Activated CD4-positive, CD25-positive, alpha-beta regulatory T cell (primary cell): ENCODE results near the gene AUTS2.

Experiments used
- DNase-seq, 4 experiments: peaks; one replicate each; lab custom pipeline; 2025; lab: John Stamatoyannopoulos, UW

The AUTS2 gene

DNA sequence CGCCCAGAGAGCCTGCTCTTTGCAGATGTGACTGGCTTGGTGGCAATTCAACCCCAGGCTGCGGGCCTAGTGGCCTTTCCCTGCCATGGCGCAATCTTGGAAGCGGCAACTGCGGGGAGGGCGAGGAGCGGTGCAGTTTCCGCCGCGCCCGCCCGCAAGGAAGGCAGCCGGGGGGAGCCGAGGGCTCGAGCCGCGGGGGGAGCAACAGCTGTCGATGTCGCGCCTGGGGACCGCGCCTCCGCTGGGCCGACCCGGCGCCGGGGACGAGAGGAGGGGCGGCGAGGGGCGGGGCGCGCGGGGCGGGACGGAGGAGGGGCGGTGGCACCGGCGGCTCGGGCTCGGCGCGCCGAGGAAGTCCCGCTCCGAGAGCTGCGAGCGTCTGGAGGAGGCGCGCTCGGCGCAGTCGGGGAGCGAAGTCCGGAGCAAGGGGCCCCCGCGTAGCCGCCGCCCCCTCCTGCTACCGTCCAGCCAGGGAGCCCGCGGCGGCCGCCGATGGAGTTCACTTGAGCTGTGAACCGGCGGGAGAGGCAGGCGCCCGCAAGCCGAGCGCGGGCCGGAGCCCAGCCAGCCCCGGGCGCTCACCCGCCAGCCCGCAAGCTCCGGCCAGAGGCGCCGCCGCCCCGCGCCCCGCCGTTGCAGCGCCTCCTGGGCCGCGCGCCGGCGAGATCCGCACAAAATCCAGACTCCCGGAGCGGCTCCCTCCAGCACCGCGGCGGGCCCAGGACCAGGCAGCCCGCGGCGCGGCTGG is 1095.6 kb downstream of the AUTS2 start:
- DNase-seq: no peak

DNA sequence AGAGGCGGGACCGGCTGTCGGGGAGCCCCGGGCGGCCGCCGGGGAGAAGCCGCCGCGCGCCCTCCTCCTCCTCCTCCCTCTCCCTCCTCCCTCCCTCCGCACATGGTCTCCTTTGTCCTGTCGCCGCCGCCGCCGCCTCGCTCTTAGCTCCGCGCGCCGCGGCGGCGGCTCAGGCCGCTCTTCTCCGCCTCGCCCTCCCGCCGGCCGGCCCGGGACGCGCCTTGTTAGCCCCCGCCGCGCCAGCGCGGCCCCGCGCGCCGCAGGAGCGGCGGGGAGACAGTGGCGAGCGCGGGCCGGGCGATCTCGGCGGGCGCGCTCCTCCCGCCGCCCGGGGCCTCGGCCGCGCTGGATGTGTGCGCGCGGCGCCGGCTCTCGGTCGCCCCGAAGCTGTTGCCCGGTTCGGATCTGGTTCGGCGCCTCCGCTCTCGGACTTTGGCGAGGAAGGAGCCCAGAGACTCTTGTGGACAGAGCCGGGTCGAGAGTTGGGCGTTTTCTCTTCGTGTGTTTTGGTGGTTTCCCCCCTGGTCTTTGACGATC is 1096.2 kb downstream of the AUTS2 start:
- no peak for DNase-seq

DNA sequence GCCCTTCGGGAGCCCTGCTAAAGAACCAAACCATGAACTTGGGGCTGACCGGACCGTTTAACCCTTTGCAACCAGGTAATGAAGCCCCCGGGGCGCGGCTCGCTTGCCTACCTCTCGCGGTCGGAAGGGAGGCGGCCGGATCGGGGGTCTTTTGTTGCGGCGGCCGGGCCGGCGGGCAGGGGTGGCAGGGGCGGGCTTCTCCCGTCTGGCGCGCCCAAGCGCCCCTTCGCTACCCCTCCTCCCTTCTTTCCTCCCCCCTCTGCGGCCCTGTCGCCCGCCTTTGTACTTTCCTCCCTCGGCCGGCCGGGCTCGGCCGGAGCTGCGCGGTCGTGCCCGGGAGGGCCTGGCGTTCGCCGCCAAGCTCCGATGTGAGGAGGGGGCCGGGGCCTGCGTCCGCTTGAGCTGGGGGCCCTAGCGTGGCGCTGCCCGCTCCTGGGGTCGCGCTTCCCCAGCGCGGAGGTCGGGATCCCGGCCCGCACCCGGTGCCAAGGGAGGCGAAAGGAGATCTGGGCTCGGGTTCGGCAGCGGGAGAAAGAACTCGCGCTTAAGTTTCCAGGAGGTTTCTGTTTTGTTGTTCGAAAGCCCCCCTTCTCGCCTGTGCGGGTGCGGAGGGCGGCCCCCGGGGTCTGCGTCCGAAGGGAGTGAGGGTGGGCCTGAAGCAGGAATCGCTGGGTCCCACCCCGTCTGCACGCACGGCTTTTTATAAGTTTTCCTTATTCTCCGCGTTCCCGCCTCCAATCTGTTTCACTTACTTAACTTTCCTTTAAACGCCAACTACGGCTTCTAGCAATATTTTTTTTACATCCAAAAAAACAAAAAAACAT is 1096.9 kb downstream of the AUTS2 start:
- DNase-seq: no peak

DNA sequence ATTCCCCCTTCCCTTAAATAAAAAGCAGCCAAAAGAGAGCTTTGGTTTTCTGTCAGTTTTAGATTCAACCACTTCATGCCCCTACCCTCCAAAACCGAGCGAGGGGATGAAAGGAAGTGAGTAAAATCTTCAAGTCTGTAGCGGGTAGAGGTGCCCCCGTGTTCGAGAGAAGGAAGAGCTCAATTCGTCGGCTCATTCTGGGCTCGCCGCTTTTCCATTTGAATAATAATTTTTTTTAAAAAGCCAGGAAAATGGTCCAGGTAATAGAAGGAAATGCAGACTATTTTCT is 1097.5 kb downstream of the AUTS2 start:
- no peak for DNase-seq

DNA sequence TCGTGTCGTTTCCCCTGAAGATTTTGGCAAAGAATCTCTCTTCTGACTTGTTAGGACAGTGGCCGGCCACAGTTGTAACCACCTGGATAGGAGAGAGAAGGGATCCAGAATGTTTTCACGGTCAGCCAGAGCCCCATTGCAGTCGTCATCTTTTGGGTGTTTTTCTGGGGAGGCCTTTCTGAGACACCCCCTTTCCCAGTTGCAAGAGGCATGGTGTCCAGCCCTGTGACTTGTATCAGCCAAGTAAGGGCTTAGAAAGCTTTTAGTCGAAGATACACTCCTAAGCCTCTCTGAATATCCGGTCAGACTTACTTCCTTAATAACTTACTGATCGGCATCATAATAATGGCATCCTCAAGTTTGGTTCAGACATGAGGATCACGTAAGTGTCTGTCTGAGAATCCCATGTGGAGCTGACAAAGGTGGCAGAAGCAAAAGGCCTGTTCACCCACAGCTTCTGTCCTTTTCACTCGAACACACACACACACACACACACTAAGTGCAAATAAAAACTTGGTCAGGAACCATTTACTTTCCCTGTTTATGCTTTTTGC is 1098.0 kb downstream of the AUTS2 start:
- DNase-seq: no peak

DNA sequence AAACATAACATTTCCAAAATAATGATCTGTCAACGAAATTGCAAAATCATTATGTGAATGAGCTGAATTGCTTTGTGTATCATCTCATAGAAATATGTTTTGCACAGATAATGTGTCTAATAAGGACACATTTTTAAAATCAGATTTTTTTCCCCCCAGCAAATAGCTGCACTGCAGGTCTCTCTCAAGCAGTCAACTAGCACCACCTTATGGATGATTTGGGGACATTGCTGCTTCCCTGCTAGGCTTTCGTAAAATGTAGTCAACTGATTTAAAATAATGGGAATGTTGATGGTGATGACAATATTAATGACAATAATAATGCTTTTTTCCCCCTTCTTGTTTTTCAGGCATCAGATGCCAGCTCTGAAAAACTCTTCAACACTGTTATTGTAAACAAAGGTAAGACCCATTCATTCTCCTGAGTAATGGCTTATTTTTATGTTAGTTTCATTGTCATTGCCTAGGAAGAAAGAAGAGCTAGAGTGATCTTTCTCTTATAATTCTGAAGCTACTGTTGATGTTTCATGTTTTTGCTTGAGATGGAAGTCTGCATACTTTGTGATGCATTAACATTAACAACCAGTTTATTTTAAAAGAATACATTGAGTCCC is 1100.1 kb downstream of the AUTS2 start:
- no peak for DNase-seq

DNA sequence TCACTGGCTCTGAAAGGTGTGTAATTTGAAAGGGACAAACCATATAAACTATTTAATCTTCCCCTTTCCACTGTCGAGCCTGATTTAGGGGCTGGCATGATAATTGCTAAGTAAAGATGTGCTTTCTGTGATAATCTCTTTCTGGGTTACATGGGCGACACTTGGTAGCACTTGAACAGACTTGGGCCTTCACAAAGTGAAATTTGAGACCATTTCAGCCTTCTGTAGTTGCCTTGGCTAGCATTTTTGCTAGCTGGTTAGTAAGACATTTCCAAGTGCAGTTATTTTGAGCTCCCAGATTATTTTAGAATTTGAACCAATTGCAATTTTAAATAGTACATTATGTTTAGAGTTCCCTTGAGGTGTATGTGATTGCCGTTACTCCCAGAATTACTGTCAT is 1101.0 kb downstream of the AUTS2 start:
- no peak for DNase-seq

DNA sequence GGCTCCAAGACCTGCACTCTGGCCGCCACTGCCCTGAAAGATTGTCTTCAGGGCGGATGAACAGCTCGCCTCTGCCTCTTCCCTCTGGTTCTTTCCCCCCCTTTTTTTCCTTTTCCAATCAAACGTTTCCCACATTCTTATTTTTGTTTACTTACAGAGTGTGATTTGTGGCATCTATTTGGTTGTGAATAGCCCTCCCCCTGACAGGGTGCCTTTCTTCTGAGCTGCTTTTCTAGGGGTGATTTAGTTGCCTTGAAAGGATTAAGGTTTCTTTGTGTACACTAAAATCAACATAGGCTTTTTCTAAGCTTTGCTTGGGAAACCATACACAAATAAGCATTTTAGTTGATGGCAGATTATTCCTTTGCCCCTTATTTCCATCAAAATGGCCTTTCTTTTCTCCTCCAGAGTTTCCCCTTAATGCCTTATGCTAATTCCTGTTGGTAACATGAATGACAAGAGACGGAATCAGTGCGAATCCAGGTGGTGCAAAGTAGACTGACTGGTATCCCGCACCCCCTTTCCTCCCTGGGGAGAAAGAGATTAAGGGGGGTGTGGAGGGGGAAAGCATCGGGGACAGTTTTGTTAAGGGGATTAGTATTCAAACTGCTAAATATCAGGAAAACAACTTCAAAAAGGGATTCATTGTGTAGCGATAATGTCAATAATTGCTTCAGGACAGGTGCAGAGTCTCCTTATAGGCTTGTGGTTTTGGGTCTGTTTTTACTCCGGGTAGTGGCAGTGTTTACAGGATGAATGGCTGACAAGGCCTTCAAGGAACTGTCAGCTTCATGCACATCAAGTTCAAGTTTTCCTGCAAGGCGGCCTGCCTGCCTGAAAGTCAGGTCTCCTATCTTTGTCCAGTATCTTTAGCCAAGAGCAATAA is 1102.0 kb downstream of the AUTS2 start:
- no peak for DNase-seq

DNA sequence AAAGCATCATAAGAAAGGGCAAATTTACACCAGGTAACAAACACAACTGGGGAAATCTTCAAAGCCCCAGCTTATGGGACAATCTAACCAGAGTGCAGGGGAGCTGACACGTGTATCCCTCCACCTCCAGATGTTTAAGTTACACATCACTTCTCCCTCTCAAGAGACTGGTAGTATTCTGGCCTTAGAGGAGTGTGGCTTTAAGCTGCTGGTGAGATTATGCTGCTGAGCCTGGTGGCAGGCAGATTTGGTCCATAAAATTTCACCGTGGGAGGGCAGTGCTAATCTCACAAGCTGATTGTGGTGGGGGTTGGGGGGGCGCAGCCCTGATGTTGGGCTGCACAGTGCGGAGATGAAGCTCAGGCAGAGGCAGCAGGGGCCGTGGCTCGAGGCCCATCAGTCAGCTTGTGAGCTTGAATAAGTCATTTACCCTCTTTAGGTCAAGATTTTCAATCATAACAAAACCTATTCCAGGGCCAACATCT is 1102.7 kb downstream of the AUTS2 start:
- DNase-seq: no peak

DNA sequence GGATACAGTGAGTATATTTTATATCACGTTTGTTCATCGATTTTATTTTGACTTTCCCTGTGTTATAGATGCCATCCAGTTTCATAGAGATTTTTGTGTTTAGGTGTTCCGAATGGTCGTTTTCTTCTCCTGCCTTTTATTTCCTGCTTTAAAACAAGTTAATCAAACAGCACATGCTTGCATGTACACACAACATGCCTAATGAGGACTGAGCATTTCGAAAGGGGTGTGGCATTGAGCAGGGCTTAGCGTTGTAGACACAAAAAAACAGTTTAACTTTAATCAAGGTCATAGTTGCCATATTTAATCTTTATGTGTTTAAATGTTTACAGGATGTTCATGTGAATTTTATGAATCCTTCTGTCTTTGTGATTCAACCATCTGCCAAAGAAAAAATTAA is 1103.2 kb downstream of the AUTS2 start:
- no peak for DNase-seq

DNA sequence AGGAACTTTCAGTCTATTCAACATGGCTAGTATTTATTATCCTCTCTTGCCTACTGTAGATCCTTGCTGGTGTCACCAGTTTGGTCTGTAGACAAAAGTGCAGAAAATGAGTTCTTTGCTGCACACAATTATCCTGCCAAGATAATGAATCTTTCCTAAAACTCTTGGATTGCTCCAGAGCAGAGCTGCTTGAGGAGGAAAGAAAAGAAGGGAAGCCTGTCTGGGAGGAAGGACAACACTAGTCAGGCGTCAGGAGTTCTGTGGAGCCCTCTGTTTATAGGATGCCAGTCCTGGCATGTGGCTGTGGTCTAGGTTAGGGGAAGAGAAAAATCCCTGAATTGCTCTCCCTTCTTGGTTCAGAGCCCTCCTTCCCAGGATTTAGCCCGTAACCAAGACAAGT is 1103.7 kb downstream of the AUTS2 start:
- no peak for DNase-seq

DNA sequence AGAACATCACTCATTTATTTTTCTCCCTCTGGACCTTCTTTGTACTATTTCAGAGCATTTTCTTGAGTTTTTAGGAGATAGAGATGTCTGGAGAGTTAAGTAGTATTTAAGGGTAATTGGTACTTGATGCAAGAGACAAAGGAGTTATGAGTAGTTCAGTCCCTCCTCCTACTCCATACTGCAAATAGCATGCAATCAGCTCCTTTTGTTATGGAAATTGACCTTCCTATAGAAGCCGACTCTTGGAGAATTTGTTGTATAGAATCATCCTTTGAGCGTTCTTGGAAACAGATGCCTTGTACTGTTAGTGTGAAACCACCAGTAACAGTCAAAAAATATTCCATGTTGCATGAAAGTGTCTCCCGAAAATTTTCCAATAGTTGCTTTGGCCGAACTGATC is 1105.5 kb downstream of the AUTS2 start:
- no peak for DNase-seq

DNA sequence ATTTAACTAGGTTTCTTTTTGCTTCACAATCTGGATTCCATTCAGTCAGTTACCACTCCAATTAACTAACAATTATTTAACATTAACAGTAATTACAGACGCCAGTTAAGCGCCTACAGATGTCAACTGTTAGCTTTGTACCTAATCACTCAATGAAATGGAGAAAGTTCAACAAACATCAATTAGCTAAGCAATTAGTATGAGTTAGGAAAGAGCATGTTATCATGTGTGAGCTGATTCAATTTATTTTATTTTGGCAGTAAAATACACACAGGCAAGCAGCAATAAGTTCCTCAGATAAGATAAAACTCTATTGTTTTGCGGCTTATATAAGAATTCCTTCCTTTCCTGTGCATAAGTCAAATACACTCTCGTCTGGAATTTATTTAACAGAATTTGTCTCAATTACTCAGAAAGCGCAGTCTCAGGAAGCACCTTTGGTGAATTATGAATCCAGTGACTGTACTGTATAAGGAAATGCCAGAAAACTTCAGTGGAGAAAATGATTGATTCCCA is 1106.6 kb downstream of the AUTS2 start:
- DNase-seq: no peak

DNA sequence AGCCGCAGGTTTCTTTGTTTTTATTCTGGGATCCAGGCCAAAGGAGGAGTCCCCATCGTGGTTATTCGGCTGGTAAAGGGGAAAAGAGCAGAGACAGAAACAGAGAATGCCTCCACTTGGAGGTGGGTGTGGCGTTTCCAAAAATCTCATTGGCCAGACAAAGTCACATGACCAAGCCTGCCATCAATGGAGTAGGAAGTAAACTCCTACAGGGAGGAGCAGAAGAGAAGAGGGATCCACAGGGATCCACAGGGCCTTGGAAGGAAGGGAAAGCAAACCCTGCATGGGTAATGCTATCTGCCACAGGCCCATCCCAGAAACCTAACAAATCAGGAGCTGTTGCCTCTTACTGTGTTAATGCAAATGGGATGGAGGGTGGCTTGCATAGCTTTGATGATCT is 1107.9 kb downstream of the AUTS2 start:
- DNase-seq: no peak

DNA sequence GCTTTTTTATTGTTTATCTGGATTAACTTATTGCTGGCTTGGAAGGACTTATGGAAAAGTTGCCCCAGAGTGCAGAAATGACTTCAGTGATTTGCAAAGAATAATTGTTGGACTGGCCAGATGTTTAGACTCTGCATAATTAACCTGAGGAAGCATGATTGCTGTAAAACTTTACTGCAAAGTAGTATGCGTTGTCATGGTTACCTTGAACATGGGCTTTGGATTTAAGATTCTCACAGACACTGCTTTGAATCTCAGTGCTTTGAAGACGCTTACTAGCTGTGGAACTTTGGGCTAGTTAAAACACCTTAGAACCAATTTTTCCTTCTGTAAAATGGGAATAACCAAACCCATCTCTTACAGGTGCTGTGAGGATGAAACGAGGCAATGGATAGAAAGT is 1108.4 kb downstream of the AUTS2 start:
- DNase-seq: no peak

DNA sequence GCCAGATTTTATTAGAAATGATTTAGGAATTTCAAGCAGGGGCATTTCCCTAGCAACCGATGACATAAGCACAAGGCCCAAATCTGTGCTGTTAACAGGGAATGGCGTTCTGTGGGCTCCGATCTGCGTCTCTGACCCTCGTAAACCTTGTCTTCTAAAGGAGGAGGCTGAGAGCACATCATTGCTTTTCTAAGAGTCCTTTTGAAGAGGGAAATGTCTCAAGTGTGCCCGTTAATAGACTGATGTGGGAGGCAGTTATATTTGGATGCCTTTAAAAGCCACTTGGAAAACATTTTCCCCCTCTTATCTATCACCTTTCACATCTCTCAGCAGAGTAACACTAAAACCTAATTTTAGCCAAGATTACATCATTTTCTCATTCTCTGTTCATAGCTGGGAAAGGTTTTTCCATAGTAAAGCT is 1109.6 kb downstream of the AUTS2 start:
- no peak for DNase-seq

DNA sequence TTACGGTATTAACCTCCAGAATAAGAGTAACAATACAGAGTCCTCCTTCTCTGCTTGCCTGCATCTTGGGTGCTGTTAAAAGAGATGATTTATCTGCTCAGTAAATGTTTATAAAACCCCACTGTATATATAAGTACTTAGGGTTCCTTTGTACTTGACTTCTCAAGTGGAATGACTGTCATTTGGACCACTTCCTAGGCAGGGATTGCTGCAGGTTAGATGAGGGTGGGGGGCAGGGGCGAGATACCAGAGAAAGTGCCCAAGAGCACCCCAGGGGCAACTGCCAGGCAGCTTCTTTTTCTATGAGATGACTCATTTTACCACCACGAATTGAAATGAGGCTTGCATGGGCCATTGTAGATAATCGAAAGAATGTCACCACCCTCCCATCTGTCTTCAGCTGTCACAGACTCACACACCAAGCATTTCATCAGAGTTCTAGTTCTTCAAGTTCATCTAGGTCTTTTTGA is 1111.8 kb downstream of the AUTS2 start:
- DNase-seq: no peak

DNA sequence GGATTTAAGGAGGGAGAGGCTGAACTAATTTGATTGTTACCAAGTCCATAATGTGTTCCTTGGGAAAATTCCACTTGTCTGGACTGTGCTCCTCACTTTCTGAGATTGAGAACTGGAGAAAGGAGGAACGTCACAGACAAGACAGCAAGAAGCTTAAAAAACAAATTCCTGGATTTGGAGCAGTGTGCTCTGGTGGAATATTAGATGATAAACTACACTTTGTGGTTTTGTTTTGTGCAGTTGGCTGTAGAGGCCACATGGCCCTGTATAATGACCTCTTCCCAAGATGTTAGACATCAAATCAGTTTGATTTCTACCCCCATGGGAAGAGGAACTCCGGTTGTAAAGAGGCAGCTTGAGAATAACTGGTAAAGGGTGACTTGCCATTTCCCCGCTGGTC is 1112.4 kb downstream of the AUTS2 start:
- no peak for DNase-seq

DNA sequence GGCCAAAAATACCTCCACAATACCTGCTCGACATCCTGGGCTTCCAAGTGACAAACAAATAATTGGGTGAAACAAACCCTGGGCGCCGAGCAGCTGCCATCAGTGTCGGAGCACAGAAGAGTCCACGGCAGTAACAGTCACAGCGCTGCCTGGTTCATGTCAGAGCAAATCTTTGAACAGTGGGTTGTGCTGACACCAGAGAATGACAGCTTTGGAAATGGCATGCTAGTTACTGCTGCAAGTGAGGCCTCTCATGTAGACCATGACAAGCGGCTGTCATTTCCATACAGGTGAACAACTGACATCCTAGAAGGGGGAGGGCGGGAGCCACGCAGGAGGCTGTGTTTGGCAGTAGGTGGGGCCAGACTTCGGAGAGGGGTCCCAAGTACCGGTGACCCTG is 1113.2 kb downstream of the AUTS2 start:
- no peak for DNase-seq

DNA sequence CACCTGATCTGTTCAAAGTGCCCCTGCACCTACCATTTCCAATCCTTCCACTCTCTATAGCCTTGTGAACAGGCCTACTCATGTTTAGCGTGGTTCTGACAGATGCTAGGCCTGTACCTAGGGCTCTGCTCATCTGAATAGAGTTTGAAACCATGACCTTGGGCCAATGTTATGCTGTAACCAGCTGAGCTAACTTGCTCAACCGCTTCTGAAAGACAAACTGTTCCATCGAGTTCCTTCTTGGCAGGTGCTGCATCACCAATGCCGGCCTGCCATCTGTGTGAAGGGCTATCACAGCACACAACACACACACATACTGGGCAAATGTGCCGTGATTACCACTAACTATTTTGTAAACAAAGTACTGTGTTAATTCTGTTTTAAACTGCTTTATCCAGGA is 1114.7 kb downstream of the AUTS2 start:
- DNase-seq: no peak

DNA sequence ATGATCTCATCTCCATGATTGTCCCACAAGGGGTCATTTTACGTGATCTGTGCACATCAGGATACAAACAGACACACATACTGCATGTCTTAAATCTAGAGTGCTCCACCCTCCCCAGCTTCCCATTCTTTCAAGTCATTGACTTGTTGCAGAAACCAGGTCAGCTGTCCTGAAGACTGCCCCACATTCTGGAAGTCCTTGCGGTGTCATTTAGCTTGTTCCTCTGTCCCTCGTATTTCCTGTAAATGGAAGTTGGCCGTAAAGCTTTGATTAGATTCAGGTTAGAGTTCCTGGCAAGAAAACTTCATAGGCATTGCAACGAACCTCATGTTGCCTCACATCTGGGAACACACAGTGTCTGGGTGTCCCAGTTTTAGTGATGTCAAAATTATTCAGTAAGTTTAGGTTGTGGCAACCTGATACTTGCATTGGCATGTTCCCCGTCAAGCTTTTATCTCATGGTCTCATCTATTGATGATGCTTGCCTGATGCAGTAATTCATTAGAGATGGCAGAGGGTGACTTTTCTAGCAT is 1116.3 kb downstream of the AUTS2 start:
- DNase-seq: no peak
